Aorta (tissue), 5 donors: ENCODE data around the gene DUSP15. TPM values are rescaled to one million over a fixed set of nuclear protein-coding genes. Genes with fewer than 3 reads are reported as not detected.
"Not testable (repeated sequence)": the region's sequence is repeated elsewhere in the genome, so short reads cannot be mapped to it uniquely, and the experiment has no call there.

ENCODE experiments used
- ATAC-seq: fragments of 200-7000 bp; cut with Tn5 transposase; one replicate; pipeline ENCODE4 v1.9.1; 2022; ENCODE audit warnings: moderate library complexity; ENCODE audit not compliant: low FRiP score
- DNase-seq, 2 donors: peaks; one replicate each; pipeline ENCODE4 v3.0.0-alpha.2; 2020
- H3K27ac ChIP-seq, 2 donors: one replicate each; pipeline ENCODE4 v1.5.1; 2013; ENCODE audit warnings: low read length in 2 of 2, mild to moderate bottlenecking in 2 of 2, moderate library complexity in 2 of 2, control low read depth in 1 of 2, inconsistent platforms in 1 of 2, low read depth in 1 of 2
- H3K27me3 ChIP-seq, 2 donors: one replicate each; pipeline ENCODE4 v1.6.1; 2013; ENCODE audit warnings: control low read depth in 1 of 2, low read length in 1 of 2, mild to moderate bottlenecking in 1 of 2, moderate library complexity in 1 of 2; ENCODE audit not compliant: insufficient read depth in 2 of 2, control insufficient read depth in 1 of 2
- H3K36me3 ChIP-seq, 2 donors: one replicate each; pipeline ENCODE4 v1.6.1; 2013; ENCODE audit warnings: control low read depth in 1 of 2, low read length in 1 of 2, mild to moderate bottlenecking in 1 of 2; ENCODE audit not compliant: insufficient read depth in 2 of 2, control insufficient read depth in 1 of 2
- H3K4me1 ChIP-seq, 2 donors: one replicate each; pipeline ENCODE4 v1.6.1; 2013; ENCODE audit warnings: low read length in 2 of 2, control low read depth in 1 of 2, mild to moderate bottlenecking in 1 of 2, moderate library complexity in 1 of 2; ENCODE audit not compliant: insufficient read depth in 2 of 2, control insufficient read depth in 1 of 2
- H3K4me3 ChIP-seq, 2 donors: one replicate each; pipeline ENCODE4 v1.5.1; 2013; ENCODE audit warnings: low read length in 2 of 2, control low read depth in 1 of 2, mild to moderate bottlenecking in 1 of 2
- H3K9me3 ChIP-seq: one replicate; pipeline ENCODE4 v1.6.1; 2013; ENCODE audit warnings: mild to moderate bottlenecking, low read length; ENCODE audit not compliant: control insufficient read depth
- WGBS, 2 donors: extraction: QIAGEN DNeasy Blood & Tissue Kit; methylation state at CpG; one replicate each; pipeline ENCODE4 v1.1.7; 2013; 5-methylcytosine and 5-hydroxymethylcytosine counted together
- intact Hi-C, 2 donors: fragments of 100-400 bp; cut with DNase I; formaldehyde crosslinking; loops; one replicate each; pipeline versions ENCODE4 v1.14.2 to v1.15.0; 2022
- long read RNA-seq, 2 donors: library from polyadenylated mRNA; unstranded; transcript quantifications; one replicate each; pipeline ENCODE4 v2.0.0, GENCODE V29; 2020 to 2021
- polyA plus RNA-seq, 2 donors: library from polyadenylated mRNA; stranded (reverse); fragments of 200-250 nt; gene quantifications; one replicate each; pipeline ENCODE4 v1.2.3, GENCODE V29; 2013
- total RNA-seq, 2 donors: library from RNA; stranded (reverse); fragmentation: NEBNext Ultra II Directional; extraction: Animal tissue kit (Norgen Biotek cat#: 25700); gene quantifications; one replicate each; pipeline ENCODE4 v1.2.1, GENCODE V29; 2021
- donor health status: healthy with polysubstance abuse.
- donor health status: Bipolar disorder and iron deficiency.
- donor health status: DM: no; HTN: no; CAD: no.
- donor health status: DM: no; HTN: no; CAD: no.
- donor health status: DM: yes; HTN: yes; CAD: no.

The DUSP15 gene, protein sequence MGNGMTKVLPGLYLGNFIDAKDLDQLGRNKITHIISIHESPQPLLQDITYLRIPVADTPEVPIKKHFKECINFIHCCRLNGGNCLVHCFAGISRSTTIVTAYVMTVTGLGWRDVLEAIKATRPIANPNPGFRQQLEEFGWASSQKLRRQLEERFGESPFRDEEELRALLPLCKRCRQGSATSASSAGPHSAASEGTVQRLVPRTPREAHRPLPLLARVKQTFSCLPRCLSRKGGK
- total RNA-seq, result 1 to 10 TPM; 2.4 to 4.7 TPM
- 10 to 100 TPM in 1 of 2 donors, 1 to 10 TPM in 1; 2.6 to 31.7 TPM for polyA plus RNA-seq
- long read RNA-seq, donor 1, partial matches to known transcripts, result 0 of 1 reads
- long read RNA-seq, donor 1, other reads (novel, unspliced or antisense), result 1 of 1 reads
- long read RNA-seq, donor 2, partial matches to known transcripts, result 1 of 4 reads
- long read RNA-seq, donor 2, other reads (novel, unspliced or antisense), result 3 of 4 reads

DNA sequence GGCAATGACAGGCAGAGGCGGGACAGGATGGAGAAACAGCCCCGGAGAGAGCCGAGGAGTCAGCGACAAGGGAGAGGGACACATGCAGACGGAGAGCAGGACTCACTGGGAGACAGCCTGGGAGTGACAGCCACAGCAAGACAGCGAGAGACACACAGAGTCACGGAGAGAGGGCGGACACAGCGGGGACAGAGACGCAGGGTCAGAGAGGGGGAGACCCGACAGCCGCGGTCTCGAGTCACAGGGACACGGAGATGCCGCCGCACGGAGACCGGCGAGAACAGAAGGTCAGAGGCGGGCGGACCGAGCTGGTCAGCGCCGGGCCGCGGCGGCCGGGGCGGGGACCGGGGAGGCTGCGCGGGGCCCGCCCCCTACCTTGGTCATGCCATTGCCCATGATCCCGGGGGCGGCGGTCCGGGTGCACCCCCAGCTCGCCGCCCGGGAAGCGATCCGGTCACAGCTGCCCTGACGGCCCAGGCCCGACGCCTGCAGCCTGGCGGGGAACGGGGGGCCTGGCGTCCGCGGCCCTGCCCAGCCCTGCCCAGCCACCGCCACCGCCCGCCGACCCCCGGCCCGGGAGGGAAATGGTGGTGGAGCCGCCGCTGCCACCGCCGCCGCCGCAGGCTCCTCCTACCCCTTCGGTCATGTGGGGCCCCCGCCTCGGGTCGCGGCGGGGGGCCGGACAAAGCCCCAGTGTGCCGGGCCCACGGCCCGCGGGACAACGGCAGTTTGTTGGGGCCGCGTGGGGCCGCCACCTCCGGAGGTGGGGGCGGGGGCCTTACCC, at the start of gene DUSP15, which contains the start of gene TTLL9:
TSS of gene DUSP15 (minus strand) at position 586 of the 784 bp plus-strand sequence. CDS start at position 396, 190 bp downstream.
TSS of gene TTLL9 (plus strand) at position 693 of the 784 bp plus-strand sequence. CDS start 493 bp downstream, outside the sequence.
- 1% methylated on average over 58 to 80 of the region's 80 CpGs for WGBS, 2 donors
- Histone ChIP-seq H3K27ac (peak within 1 kb of the TSS in 1 of 2 donors; percentile 3), H3K9me3 (no peaks in the 10 kb centered on the region), H3K4me3 (peak within 1 kb of the TSS; percentile 41 to 90), H3K36me3 (no peaks in the 10 kb centered on the region), H3K27me3 (no peaks in the 10 kb centered on the region), H3K4me1 (no peaks in the 10 kb centered on the region)
- peak; percentile 70 to 84 for DNase-seq
- ATAC-seq, result peak; percentile 85
- intact Hi-C loops, result no loop called here

- Histone ChIP-seq H3K4me1 (no peaks in the 10 kb centered on the region), H3K9me3 (no peaks in the 10 kb centered on the region), H3K27ac (no peak overlapping the region), H3K4me3 (no peak overlapping the region), H3K36me3 (no peaks in the 10 kb centered on the region), H3K27me3 (no peaks in the 10 kb centered on the region)
- WGBS, 2 donors, result 56 to 58% methylated on average over 6 of the region's 6 CpGs
- ATAC-seq, result no peak
- no peak for DNase-seq
- intact Hi-C loops, result no loop called here
Measured at GRCh38 chr20:31919410-31920155, 49.3 kb upstream of the DUSP15 start.

DNA sequence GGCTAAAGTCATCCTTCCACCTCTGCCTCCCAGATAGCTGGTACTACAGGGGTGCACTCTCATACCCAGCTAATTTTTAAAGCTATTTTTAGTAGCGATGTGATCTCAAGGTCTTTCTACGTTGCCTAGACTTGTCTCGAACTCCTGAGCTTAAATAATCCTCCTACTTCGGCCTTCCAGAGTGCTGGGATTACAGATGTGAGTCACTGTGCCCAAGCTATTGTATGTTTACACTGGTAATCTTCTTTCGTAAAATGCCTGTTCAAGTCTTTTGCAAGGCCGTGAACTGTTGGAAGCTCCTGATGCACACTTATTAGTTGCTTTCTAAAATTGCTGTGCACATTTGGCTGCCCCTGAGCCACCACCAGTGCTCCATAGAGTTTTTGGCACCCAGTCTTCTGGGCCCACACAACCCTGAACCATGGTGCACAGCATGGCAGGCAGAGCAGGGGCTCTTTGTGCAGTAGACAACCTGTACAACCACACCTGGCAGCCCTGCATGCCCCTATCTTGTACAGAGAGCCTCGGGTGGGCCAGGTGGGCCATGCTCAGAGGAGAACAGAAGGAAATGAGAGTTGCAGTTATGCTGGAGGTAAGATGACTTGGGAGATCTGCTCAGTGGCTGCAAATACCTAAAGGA, 48.3 kb upstream of the DUSP15 start:
- Histone ChIP-seq H3K4me3 (no peak overlapping the region), H3K27ac (no peak overlapping the region), H3K36me3 (no peaks in the 10 kb centered on the region), H3K27me3 (no peaks in the 10 kb centered on the region), H3K9me3 (no peaks in the 10 kb centered on the region), H3K4me1 (no peaks in the 10 kb centered on the region)
- 68 to 77% methylated on average over 7 of the region's 7 CpGs for WGBS, 2 donors
- ATAC-seq (no peak), DNase-seq (no peak)
- intact Hi-C loops, result no loop called here

DNA sequence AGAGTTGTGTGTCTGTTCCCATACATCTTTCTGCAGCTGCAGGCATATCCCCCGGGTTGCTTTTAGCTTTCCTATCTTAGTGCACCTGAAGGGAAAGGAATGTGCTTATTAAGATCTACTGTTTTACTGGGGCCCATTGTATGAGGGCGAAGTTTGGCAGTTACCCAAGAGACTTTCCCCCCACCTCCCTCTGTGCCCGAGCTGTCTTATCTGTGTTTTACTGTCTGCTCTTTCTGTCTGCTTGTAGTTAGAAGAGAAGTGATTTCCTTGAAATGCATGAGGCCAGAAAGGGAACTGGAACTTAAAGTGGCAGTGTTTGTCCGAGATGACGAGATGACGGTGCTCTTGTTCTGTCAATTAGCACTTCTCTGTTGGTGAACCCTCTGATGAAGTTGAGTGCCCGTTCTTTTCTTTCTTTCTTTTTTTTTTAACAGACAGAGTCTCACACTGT, 47.7 kb upstream of the DUSP15 start:
- DNase-seq, intact Hi-C loops, ATAC-seq, H3K9me3 ChIP-seq, H3K4me3 ChIP-seq, H3K27ac ChIP-seq, H3K4me1 ChIP-seq, H3K27me3 ChIP-seq, H3K36me3 ChIP-seq: not testable (repeated sequence)
- WGBS, 2 donors, result 20 to 22% methylated on average over 7 of the region's 7 CpGs

- no peaks in the 10 kb centered on the region for H3K4me1 ChIP-seq
- no peaks in the 10 kb centered on the region for H3K9me3 ChIP-seq
- H3K36me3 ChIP-seq, result no peaks in the 10 kb centered on the region
- H3K4me3 ChIP-seq, result no peak overlapping the region
- intact Hi-C loops, result no loop called here
- 93 to 99% methylated on average over 4 of the region's 4 CpGs for WGBS, 2 donors
- no peak overlapping the region for H3K27ac ChIP-seq
- H3K27me3 ChIP-seq, result no peaks in the 10 kb centered on the region
- DNase-seq (no peak), ATAC-seq (no peak)
Measured at GRCh38 chr20:31916708-31917107, 46.4 kb upstream of the DUSP15 start.

GRCh38 chr20:31915491-31916280, 45.4 kb upstream of the DUSP15 start:
- intact Hi-C loops, result no loop called here
- WGBS, 2 donors, result 80 to 81% methylated on average over 7 of the region's 7 CpGs
- Histone ChIP-seq H3K4me1 (no peaks in the 10 kb centered on the region), H3K36me3 (no peaks in the 10 kb centered on the region), H3K27me3 (no peaks in the 10 kb centered on the region), H3K27ac (no peak overlapping the region), H3K4me3 (no peak overlapping the region), H3K9me3 (no peaks in the 10 kb centered on the region)
- ATAC-seq (no peak), DNase-seq (no peak)

GRCh38 chr20:31914170-31914569, 43.8 kb upstream of the DUSP15 start:
- intact Hi-C loops, result no loop called here
- ATAC-seq (no peak), DNase-seq (no peak)
- Histone ChIP-seq H3K27me3 (no peaks in the 10 kb centered on the region), H3K27ac (no peak overlapping the region), H3K36me3 (no peaks in the 10 kb centered on the region), H3K4me1 (no peaks in the 10 kb centered on the region), H3K9me3 (no peaks in the 10 kb centered on the region), H3K4me3 (no peak overlapping the region)
- WGBS, 2 donors, result 76 to 80% methylated on average over 5 of the region's 5 CpGs
